H1 (cell line): Measurements from ENCODE around the gene MOV10L1. TPM values are rescaled to one million over a fixed set of nuclear protein-coding genes. Genes with fewer than 3 reads are reported as not detected.

Experiments used
- CTCF ChIA-PET: fragments of 300-600 bp; sonication (Branson Sonifier 250); formaldehyde crosslinking; loops from one replicate; lab custom pipeline; 2021; ENCODE audit not compliant: partially characterized antibody; lab: Charles Lee
- POLR2A ChIA-PET: fragments of 300-600 bp; sonication (Branson Sonifier 250); formaldehyde crosslinking; loops from one replicate; lab custom pipeline; 2021; ENCODE audit warnings: inconsistent platforms; ENCODE audit not compliant: partially characterized antibody; lab: Charles Lee
- DNase-seq, 2 experiments: peaks; one replicate each; pipeline versions ENCODE4 v3.0.0 to v3.0.0-alpha.2; 2010 to 2022; ENCODE audit warnings: low spot score in 2 of 2, low read depth in 1 of 2, mixed read lengths in 1 of 2
- FAIRE-seq: peaks from 2 replicates; lab custom pipeline; 2011; peaks lifted over from hg19 to GRCh38; lab: Jason Lieb, UNC
- H2AFZ ChIP-seq: 2 replicates; pipeline ENCODE4 v1.8.1; 2012; ENCODE audit warnings: low read length, inconsistent platforms
- H2AK5ac ChIP-seq: 2 replicates; pipeline ENCODE4 v1.6.1; 2013; ENCODE audit warnings: low read depth, low read length
- H2BK120ac ChIP-seq: replicated peaks from 2 replicates; pipeline ENCODE3; 2013; ENCODE audit warnings: low read depth, low read length, inconsistent platforms
- H2BK12ac ChIP-seq: 2 replicates; pipeline ENCODE4 v1.6.1; 2013; ENCODE audit warnings: low read depth, low read length
- H2BK15ac ChIP-seq: 2 replicates; pipeline ENCODE4 v1.6.1; 2013; ENCODE audit warnings: low read length
- H2BK20ac ChIP-seq: 2 replicates; pipeline ENCODE4 v1.6.1; 2013; ENCODE audit warnings: low read length
- H2BK5ac ChIP-seq: 2 replicates; pipeline ENCODE4 v1.6.1; 2013; ENCODE audit warnings: low read depth, low read length
- H3K14ac ChIP-seq: 2 replicates; pipeline ENCODE4 v1.6.1; 2013; ENCODE audit warnings: inconsistent platforms; ENCODE audit not compliant: insufficient read length
- H3K18ac ChIP-seq: 2 replicates; pipeline ENCODE4 v1.6.1; 2013; ENCODE audit warnings: low read length; ENCODE audit errors: extremely low read depth
- H3K23ac ChIP-seq: 2 replicates; pipeline ENCODE4 v1.6.1; 2013; ENCODE audit warnings: inconsistent platforms; ENCODE audit not compliant: insufficient read length
- H3K23me2 ChIP-seq: 2 replicates; pipeline ENCODE4 v1.6.1; 2013; ENCODE audit warnings: low read depth, low read length
- H3K27ac ChIP-seq: 2 replicates; pipeline ENCODE4 v1.6.1; 2011; ENCODE audit warnings: low read depth, low read length, inconsistent platforms
- H3K27me3 ChIP-seq, 4 experiments: replicated peaks in 1 of 4; 1 replicate in 1 of 4; 2 replicates in 3 of 4; pipeline versions ENCODE4 v1.6.1 to v1.8.1; 2011 to 2013; ENCODE audit warnings: low read length in 3 of 4, mild to moderate bottlenecking in 3 of 4, inconsistent platforms in 2 of 4, mixed read lengths in 2 of 4, moderate library complexity in 1 of 4; ENCODE audit not compliant: control insufficient read depth in 3 of 4, insufficient read depth in 3 of 4; ENCODE audit errors: extremely low read depth in 1 of 4
- H3K36me3 ChIP-seq, 4 experiments: 2 replicates each; pipeline versions ENCODE4 v1.6.1 to v1.8.1; 2011 to 2013; ENCODE audit warnings: mild to moderate bottlenecking in 4 of 4, low read length in 3 of 4, moderate library complexity in 2 of 4, control low read depth in 1 of 4, inconsistent platforms in 1 of 4; ENCODE audit not compliant: insufficient read depth in 4 of 4, control insufficient read depth in 2 of 4
- H3K4ac ChIP-seq: replicated peaks from 2 replicates; pipeline ENCODE3; 2013; ENCODE audit warnings: low read length, low read depth, mixed read lengths, inconsistent platforms; ENCODE audit not compliant: insufficient read length
- H3K4me1 ChIP-seq, 4 experiments: replicated peaks in 1 of 4; 1 replicate in 1 of 4; 2 replicates in 3 of 4; pipeline versions ENCODE4 v1.6.1 to v1.8.1; 2011 to 2013; ENCODE audit warnings: low read length in 3 of 4, inconsistent platforms in 2 of 4, mixed read lengths in 1 of 4; ENCODE audit not compliant: insufficient read depth in 4 of 4, control insufficient read depth in 3 of 4
- H3K4me2 ChIP-seq, 2 experiments: 2 replicates each; pipeline versions ENCODE4 v1.6.1 to v1.8.1; 2011 to 2013; ENCODE audit warnings: low read depth in 2 of 2, low read length in 2 of 2, control low read depth in 1 of 2, inconsistent platforms in 1 of 2, mild to moderate bottlenecking in 1 of 2; ENCODE audit not compliant: insufficient read depth in 1 of 2
- H3K4me3 ChIP-seq, 4 experiments: fragments of 200-600, 300-600 bp in 1 of 4; sonication (generic), shearing (Covaris generic), sonication (Bioruptor Twin) in 1 of 4; 2 replicates each; pipeline versions ENCODE4 v1.5.1 to v1.8.1; 2011 to 2016; ENCODE audit warnings: low read length in 4 of 4, low read depth in 3 of 4, control low read depth in 2 of 4, inconsistent platforms in 2 of 4, mild to moderate bottlenecking in 2 of 4, mixed read lengths in 1 of 4, moderate library complexity in 1 of 4; ENCODE audit not compliant: insufficient read depth in 2 of 4; ENCODE audit errors: extremely low read depth in 1 of 4
- H3K56ac ChIP-seq: replicated peaks from 2 replicates; pipeline ENCODE3; 2013; ENCODE audit warnings: low read depth, mild to moderate bottlenecking, mixed read lengths, low read length, inconsistent platforms; ENCODE audit not compliant: insufficient read length
- H3K79me1 ChIP-seq: 2 replicates; pipeline ENCODE4 v1.6.1; 2013; ENCODE audit warnings: low read depth, low read length, control low read depth
- H3K79me2 ChIP-seq, 2 experiments: 2 replicates each; pipeline versions ENCODE4 v1.6.1 to v1.8.1; 2012 to 2013; ENCODE audit warnings: low read length in 2 of 2, mild to moderate bottlenecking in 2 of 2, inconsistent platforms in 1 of 2; ENCODE audit not compliant: insufficient read depth in 2 of 2, control insufficient read depth in 1 of 2
- H3K9ac ChIP-seq, 4 experiments: replicated peaks in 1 of 4; 1 replicate in 1 of 4; 2 replicates in 3 of 4; pipeline versions ENCODE4 v1.6.1 to v1.8.1; 2011 to 2013; ENCODE audit warnings: low read depth in 3 of 4, low read length in 3 of 4, control low read depth in 2 of 4, mild to moderate bottlenecking in 2 of 4, moderate library complexity in 2 of 4, inconsistent platforms in 1 of 4; ENCODE audit errors: extremely low read depth in 1 of 4
- H3K9me3 ChIP-seq, 2 experiments: 2 replicates each; pipeline versions ENCODE4 v1.6.1 to v1.8.1; 2012 to 2013; ENCODE audit warnings: mild to moderate bottlenecking in 2 of 2, moderate library complexity in 2 of 2, control low read depth in 1 of 2, inconsistent platforms in 1 of 2, low read depth in 1 of 2, low read length in 1 of 2, mixed read lengths in 1 of 2; ENCODE audit not compliant: insufficient read depth in 2 of 2
- H4K20me1 ChIP-seq, 2 experiments: replicated peaks in 1 of 2; 2 replicates each; pipeline versions ENCODE3 to v1.8.1; 2011 to 2013; ENCODE audit warnings: inconsistent platforms in 2 of 2, low read length in 2 of 2, mild to moderate bottlenecking in 1 of 2; ENCODE audit not compliant: insufficient read depth in 2 of 2, control insufficient read depth in 1 of 2
- H4K5ac ChIP-seq: 2 replicates; pipeline ENCODE4 v1.6.1; 2013; ENCODE audit warnings: low read length, low read depth, mixed read lengths, inconsistent platforms; ENCODE audit not compliant: insufficient read length
- H4K8ac ChIP-seq: 2 replicates; pipeline ENCODE4 v1.8.0; 2013; ENCODE audit warnings: mild to moderate bottlenecking, moderate library complexity, low read length, inconsistent platforms; ENCODE audit not compliant: insufficient read depth; ENCODE audit errors: extremely low read depth
- H4K91ac ChIP-seq: replicated peaks from 2 replicates; pipeline ENCODE3; 2013; ENCODE audit warnings: low read length, mixed read lengths, inconsistent platforms; ENCODE audit not compliant: insufficient read length
- KDM1A ChIP-seq: fragments of 200-600, 300-600 bp; sonication (generic); IDR thresholded peaks from 2 replicates; pipeline ENCODE4 v1.7.1; 2016; ENCODE audit warnings: mild to moderate bottlenecking, low read length, borderline replicate concordance
- MAFK ChIP-seq: IDR thresholded peaks from 2 replicates; pipeline ENCODE4 v1.6.1; 2012; ENCODE audit warnings: low read depth, mild to moderate bottlenecking, improper control_type of control experiment, low read length
- WGBS, 2 experiments: shearing (Covaris generic) in 1 of 2; methylation state at CpG; one replicate each; pipeline versions ENCODE4 v1.1.6 to v1.1.7; 2013 to 2015; ENCODE audit warnings: low lambda C conversion rate in 2 of 2, mixed read lengths in 2 of 2, inconsistent platforms in 1 of 2, low coverage in 1 of 2, missing lambda C conversion rate in 1 of 2; ENCODE audit not compliant: insufficient replicate concordance in 2 of 2, insufficient coverage in 1 of 2, insufficient read length in 1 of 2; ENCODE audit errors: extremely low coverage in 1 of 2, missing lambda C conversion rate in 1 of 2; 5-methylcytosine and 5-hydroxymethylcytosine counted together
- polyA plus RNA-seq, 7 experiments: library from polyadenylated mRNA; depleted of rRNA in 3 of 7; stranded (reverse) in 5 of 7; unstranded in 2 of 7; fragments of >200 nt in 5 of 7; fragments of 200-250 nt in 2 of 7; gene quantifications; 1 replicate in 5 of 7; 2 replicates in 1 of 7; 4 replicates in 1 of 7; pipeline versions ENCODE4 v1.2.1 to v1.2.3, GENCODE V29; 2011 to 2013; ENCODE audit warnings: missing spikeins in 2 of 7, mixed read lengths in 2 of 7
- total RNA-seq: library from RNA; stranded (reverse); fragmentation: NEBNext Ultra II Directional; extraction: Animal tissue kit (Norgen Biotek cat#: 25700); gene quantifications from 2 replicates; pipeline ENCODE4 v1.2.1, GENCODE V29; 2021

The MOV10L1 gene
- total and polyA plus RNA-seq, 2 of the 8 experiments (the other 6 are each of a cell fraction or from before 2014, with no cell fraction given): 0.32 TPM; not detected in 1

DNA sequence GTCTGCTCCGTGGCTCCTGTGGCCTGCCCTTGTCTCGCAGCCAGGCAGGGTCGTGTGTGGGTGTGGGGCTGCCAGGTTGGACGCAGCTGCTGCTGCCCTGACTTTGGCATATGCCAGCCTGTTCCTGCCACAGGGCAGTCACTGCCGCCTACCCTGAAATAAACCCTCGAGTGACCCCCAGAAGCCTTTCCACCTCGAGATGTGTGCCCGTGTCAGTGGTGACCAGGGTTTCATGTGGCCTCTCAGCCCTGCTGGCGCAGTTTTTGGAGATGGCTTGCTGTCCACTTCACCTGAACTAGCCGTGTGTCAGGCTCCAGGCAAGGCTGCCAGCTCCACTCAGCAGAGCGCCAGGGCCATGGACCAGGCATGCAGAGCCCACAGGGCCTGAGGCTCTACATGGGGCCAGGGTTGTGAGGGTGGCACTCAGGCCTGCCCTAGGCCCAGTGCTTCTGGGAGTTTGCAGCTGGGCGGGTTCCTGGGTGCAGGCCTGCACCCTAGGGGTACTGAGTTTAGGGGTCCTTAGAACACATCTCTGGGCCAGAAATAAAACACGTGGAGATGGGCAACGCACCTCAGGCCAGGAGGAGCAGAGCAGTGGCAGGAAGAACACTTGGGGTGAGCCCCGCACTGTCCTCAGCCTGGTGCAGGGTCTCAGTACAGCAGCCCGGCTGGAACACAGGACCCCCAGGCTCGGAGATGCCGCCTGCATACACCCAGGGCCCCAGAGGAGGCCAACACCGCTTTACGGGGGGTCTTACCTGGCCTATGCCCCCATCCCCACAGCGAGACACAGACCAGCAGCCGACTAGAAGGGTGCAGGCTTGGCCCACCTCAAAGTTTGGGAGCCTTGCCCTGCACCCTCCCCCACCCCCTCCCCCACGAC, 71.9 kb downstream of the MOV10L1 start:
- no peak overlapping the region for H3K4me3 ChIP-seq
- H3K27me3 ChIP-seq: no peaks in the 10 kb centered on the region; a peak in 2 of 7 replicates
- H3K79me1 ChIP-seq: no peaks in the 10 kb centered on the region
- H3K56ac ChIP-seq: no peak overlapping the region
- WGBS, 2 experiments: 90% methylated on average over 23 of the region's 23 CpGs; no CpG with 5 or more reads in 1 of the 2 experiments
- no peak overlapping the region for H2BK5ac ChIP-seq
- no peak overlapping the region for H3K27ac ChIP-seq
- POLR2A ChIA-PET: no interaction called here
- H4K91ac ChIP-seq: no peak overlapping the region
- CTCF ChIA-PET: interaction anchor here (1.5 kb wide), 1 partner anchor 10 kb away, joined by 7 read pairs; no protein-coding TSS in a partner anchor
- no peak overlapping the region for H3K18ac ChIP-seq
- H2BK20ac ChIP-seq: peak overlapping the region; percentile 61; the same call in 1 of the 2 replicates
- H2BK15ac ChIP-seq: no peak overlapping the region; the same call in 1 of the 2 replicates
- no peak overlapping the region for H2BK120ac ChIP-seq
- no peaks in the 10 kb centered on the region for H4K20me1 ChIP-seq
- peaks cover 0 to 8% (median 0%) of the 10 kb centered on the region in 4 experiments; a peak in 1 of 7 replicates for H3K4me1 ChIP-seq
- TF ChIP-seq MAFK (no peak), KDM1A (peak; percentile 45; the same call in 1 of the 2 replicates)
- TF ChIP-seq, all 59 proteins: peak for 1
- Histone ChIP-seq H2BK12ac (0 out of 2 replicates have a peak overlapping the region, but pooled peaks have one; percentile 80), H3K9me3 (peaks cover 0 to 7% of the 10 kb centered on the region in 2 experiments; a peak in 1 of 4 replicates), H2AK5ac (peak overlapping the region; percentile 93; the same call in 1 of the 2 replicates), H3K4ac (no peak overlapping the region), H3K4me2 (no peak overlapping the region), H3K9ac (no peak overlapping the region), H3K23me2 (no peaks in the 10 kb centered on the region), H3K36me3 (no peaks in the 10 kb centered on the region), H2AFZ (no peak overlapping the region), H3K14ac (no peak overlapping the region), H4K5ac (no peak overlapping the region), H3K23ac (no peak overlapping the region), H4K8ac (no peak overlapping the region), H3K79me2 (no peaks in the 10 kb centered on the region)
- DNase-seq: no peak
- no peak for FAIRE-seq
